ENCODE data around the gene BRMS1. TPM values are rescaled to one million over a fixed set of nuclear protein-coding genes. Genes with fewer than 3 reads are reported as not detected.

The BRMS1 gene, protein sequence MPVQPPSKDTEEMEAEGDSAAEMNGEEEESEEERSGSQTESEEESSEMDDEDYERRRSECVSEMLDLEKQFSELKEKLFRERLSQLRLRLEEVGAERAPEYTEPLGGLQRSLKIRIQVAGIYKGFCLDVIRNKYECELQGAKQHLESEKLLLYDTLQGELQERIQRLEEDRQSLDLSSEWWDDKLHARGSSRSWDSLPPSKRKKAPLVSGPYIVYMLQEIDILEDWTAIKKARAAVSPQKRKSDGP
- total RNA-seq = 70.5 and 75.3 TPM in 2 replicates

GRCh38 chr11:66344550-66345315, at the start of gene BRMS1:
Gene BRMS1 (minus strand): TSS chr11:66345104. CDS start chr11:66342234, 2,870 bp downstream.

DNA sequence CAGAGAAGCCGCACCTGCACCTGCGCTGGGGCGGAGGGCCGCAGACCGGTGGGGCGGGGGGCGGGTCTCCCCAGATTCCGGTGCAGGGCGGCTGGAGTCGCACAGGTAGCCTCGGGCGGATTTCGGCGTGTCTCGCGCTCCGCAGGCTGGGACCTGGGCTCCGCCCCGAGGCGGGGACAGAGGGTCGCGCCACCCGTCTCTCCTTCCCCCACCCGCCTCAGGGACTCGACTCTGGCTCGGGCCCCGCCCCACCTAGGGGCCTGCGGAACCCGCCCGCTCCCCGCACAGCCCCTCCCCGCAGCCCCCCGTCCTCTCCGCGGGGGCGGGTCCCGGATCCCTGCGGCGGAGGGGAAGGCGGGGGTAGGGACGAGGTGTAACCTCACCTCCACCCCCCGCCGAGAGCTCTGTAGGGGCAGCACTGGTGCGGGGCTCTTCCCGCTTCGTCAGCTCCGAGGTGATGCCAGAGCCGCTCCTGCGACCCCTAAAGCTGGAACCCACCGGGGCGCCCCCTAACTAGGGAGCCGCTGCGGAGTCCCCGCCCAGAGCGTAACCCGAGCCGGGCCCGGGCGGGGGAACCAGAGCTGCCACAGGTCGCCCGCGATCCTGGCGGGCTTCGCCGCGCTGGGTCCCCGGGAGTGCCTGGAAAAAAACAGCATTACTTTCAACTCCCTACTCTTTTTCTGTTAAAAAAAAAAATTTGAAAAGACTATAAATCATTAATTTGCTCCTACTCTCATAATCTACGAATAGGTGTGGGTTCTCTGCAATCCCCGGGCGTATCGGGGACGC, 26.9 kb upstream of the BRMS1 start, which contains the start of gene SLC29A2:
Gene SLC29A2 (minus strand): TSS at position 134 of the 789 bp plus-strand sequence. CDS start 169 bp downstream, outside the sequence.

GRCh38 chr11:66347425-66348276, 2.7 kb upstream of the BRMS1 start, which contains the start of gene B4GAT1:
Gene B4GAT1 (minus strand): TSS chr11:66347629. CDS start chr11:66347545, 84 bp downstream.

DNA sequence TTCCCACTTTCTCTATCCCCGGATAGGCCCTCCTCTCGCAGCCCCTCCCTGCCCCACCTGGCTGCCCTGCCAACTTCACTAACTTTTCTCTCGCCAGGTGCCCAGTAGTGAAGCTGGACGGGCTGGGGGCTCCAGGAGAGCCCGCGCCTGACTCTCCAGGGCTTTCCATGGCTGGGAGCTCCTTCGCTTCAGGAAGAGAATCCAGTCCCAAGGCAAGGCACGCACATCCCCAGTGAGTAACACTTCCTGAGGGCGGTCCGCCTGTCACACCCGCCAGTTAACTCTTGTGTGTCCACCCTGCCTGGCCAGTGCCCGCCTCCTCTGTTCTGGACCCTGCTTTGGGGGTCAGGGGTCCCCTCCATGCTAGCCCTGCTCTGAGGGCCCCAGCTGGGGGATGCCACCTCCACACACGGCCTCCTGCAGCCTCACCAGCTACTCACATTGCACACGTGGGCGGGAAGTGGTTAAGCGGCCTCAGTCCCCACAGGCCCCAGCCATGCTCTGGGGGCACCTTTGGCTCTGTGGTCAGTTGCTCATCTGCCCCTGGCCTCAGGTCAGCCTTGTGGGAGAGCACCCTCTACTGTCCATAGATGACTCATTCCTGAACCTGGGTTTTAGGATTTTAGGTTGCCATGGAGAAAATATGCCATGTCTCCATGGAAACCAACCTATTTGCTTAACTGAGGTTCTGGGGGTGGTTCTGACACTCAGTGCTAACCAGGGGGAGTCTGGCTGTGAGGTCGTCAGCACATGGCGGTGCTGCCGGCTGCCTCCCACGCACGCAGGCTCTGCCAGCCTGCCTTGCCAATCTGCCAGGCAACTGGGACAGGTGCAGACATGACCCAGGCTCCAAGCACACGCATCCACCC, 8.4 kb downstream of the BRMS1 start, which contains the start of gene RIN1:
Gene RIN1 (minus strand): TSS at position 201 of the 869 bp plus-strand sequence. CDS start 32 bp downstream, at position 169.

GRCh38 chr11:66316849-66317251, 28.1 kb downstream of the BRMS1 start, which contains the start of gene CD248:
Gene CD248 (minus strand): TSS chr11:66317044. CDS start chr11:66317027, 17 bp downstream.

DNA sequence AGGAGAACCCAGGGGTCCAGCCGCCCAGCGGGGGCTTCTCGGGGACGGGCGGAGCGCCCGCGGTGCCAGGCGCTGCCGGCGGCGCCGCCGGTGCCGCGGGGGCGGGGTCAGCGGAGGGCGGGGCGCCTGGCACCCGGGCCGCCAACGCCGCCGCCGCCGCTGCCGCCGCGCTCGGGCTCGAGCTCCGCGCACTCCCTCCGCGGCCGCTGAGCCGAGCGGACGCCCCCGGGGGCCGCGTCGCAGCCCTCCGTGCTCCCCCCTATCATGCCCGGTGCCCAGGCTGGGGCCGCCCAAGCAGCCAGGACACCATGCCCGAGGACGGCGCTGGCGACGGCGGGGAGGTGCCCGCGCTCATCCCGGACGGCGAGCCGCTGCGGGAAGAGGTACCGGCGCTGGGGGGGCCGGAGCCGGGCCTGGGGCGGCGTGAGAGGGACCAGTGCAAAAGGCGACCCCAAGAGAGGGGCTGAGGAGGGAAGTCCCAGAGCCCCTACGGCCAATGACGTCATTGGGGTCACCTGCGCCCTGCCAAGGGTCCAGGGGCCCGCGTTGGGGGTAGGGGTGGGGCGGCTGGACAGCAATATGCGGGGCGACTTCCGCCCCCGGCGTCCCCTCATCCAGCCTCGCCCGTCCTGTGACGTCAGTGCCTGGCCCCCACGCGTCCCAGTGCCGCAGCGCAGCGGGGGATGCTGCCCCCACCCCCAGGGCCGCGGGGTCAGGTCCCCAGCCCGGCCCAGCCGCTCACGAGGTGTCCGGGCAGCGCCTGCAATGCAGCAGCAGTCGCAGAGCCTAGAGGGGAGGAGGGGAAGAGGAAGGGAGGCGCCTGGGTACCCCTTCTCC, 53.0 kb downstream of the BRMS1 start, which contains the start of gene TMEM151A:
Gene TMEM151A (plus strand): TSS at position 189 of the 837 bp plus-strand sequence. CDS start 120 bp downstream, at position 309.

DNA sequence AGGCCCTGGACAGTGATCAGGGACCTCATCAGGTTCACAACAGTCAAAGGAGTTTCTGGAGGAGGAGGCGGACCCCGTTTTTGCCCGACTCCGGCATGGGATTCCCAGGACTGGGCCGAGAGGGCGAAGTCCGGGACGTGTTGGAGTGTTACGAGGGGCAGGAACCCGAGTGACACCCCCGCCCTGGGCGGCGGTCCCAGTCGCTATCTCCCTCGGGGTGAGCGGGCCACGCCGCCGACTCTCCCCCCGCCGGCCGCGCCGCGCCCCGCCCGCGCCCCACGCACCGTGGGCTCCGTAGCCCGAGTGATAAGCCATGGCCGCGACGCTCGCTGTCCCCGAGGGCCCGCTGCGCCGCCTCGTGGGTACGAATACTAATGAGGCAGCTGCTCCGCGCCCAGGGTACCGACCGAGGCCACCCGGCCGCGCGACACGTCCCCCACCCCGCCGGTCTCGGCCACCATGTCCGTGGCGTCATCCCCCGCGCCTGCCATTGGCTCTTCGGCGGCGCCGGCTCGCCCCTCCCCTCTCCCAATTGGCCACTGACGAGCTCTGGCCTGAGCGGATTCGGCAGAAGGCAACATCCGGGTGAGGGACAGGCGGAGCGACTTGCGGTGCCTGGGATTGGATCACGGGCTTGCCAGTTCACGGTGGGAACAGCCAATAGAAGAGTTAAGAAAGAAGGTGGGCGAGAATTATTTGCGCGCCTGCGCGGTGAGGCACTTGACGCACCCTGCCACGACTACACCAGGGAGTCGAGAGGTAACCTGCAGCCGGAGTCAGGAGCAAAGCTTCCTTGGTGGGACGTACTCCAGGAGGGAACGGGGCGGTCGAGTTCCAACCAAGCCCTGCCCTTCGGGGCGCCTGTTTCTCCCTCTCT, 56.0 kb downstream of the BRMS1 start, which contains the start of gene YIF1A:
Gene YIF1A (minus strand): TSS at position 473 of the 877 bp plus-strand sequence. CDS start 158 bp downstream, at position 315.

Small RNA genes lying within 50 kb of the gene (small RNA-seq; reads per million reads assigned to genes)
- gene RF00017 (ENCODE audit: low replicate concordance) (not detected), gene RNU1-84P (ENCODE audit: low replicate concordance) (7.7 reads per million, percentile 92 among the genes with 10 or more reads in this experiment)

Other genes starting within 250 kb of the BRMS1 start
- gene KLC2, start 87.4 kb downstream of the BRMS1 start, total RNA-seq = 26.3 and 33.2 TPM in 2 replicates
- gene RAB1B, start 76.5 kb downstream of the BRMS1 start, total RNA-seq = 95.9 and 142 TPM in 2 replicates
- gene CNIH2, start 66.9 kb downstream of the BRMS1 start, total RNA-seq = not detected in 2 replicates
- gene YIF1A, start 56.0 kb downstream of the BRMS1 start, total RNA-seq = 154 and 160 TPM in 2 replicates
- gene TMEM151A, start 53.2 kb downstream of the BRMS1 start, total RNA-seq = 0.88 TPM in 1 of 2 replicates, not detected in the other
- gene CD248, start 28.1 kb downstream of the BRMS1 start, total RNA-seq = 111 and 123 TPM in 2 replicates
- gene RIN1, start 8.7 kb downstream of the BRMS1 start, total RNA-seq = 23.0 and 56.7 TPM in 2 replicates
- 28.8 and 30.0 TPM in 2 replicates for gene B4GAT1, start 2.5 kb upstream of the BRMS1 start, total RNA-seq
- gene SLC29A2, start 26.7 kb upstream of the BRMS1 start, total RNA-seq = 0.29 and 0.44 TPM in 2 replicates
- not detected in 2 replicates for gene NPAS4, start 75.9 kb upstream of the BRMS1 start, total RNA-seq
- gene MRPL11, start 93.7 kb upstream of the BRMS1 start, total RNA-seq = 30.9 and 41.1 TPM in 2 replicates
- gene PELI3, start 121.8 kb upstream of the BRMS1 start, total RNA-seq = 11.4 and 11.9 TPM in 2 replicates
- 41.8 and 61.1 TPM in 2 replicates for gene DPP3, start 135.3 kb upstream of the BRMS1 start, total RNA-seq
- gene BBS1, start 165.5 kb upstream of the BRMS1 start, total RNA-seq = 29.1 and 34.4 TPM in 2 replicates
- gene ZDHHC24, start 200.9 kb upstream of the BRMS1 start, total RNA-seq = 11.3 and 12.0 TPM in 2 replicates
- gene ACTN3, start 201.8 kb upstream of the BRMS1 start, total RNA-seq = not detected in 2 replicates
- gene CTSF, start 223.5 kb upstream of the BRMS1 start, total RNA-seq = 12.7 and 19.0 TPM in 2 replicates
- 0.29 and 0.44 TPM in 2 replicates for gene CCDC87, start 248.0 kb upstream of the BRMS1 start, total RNA-seq
- gene CCS, start 248.1 kb upstream of the BRMS1 start, total RNA-seq = 23.6 and 32.2 TPM in 2 replicates